ENCODE data around the gene PCDHA1.
"Not testable (repeated sequence)": the region's sequence is repeated elsewhere in the genome, so short reads cannot be mapped to it uniquely, and the experiment has no call there.

The PCDHA1 gene

DNA sequence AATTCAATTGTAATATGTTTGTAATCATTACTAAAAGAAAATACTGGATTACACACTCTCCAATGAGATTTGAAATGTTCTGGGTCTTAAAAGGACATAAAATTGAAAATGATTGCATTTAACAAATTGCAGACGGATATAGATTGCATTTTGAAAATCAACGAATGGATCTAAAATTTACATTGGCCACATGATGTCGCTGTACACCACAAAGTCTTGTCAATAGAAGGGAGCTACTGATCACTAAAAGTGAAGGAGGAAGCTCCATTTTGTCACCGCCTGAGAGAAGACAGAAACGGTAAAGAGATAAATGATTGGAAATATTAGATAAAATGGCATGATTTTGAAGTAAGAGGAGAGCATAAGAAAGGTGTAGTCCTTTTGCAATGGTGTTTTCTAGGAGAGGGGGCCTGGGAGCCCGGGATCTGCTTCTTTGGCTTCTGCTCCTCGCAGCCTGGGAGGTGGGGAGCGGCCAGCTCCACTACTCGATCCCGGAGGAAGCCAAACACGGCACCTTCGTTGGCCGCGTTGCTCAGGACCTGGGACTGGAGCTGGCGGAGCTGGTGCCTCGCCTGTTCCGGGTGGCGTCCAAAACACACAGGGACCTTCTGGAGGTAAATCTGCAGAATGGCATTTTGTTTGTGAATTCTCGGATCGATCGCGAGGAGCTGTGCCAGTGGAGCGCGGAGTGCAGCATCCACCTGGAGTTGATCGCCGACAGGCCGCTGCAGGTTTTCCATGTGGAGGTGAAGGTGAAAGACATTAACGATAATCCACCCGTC is at the start of gene PCDHA1:
Gene PCDHA1, plus strand, starts transcription at position 236 of the 782 bp plus-strand sequence.
- peaks cover 7% of the 10 kb centered on the region for H3K9me3 ChIP-seq (ENCODE audit: control insufficient read depth, low read length)
- H3K27me3 ChIP-seq (ENCODE audit: control insufficient read depth, insufficient read depth, low read length) = no peaks in the 10 kb centered on the region

DNA sequence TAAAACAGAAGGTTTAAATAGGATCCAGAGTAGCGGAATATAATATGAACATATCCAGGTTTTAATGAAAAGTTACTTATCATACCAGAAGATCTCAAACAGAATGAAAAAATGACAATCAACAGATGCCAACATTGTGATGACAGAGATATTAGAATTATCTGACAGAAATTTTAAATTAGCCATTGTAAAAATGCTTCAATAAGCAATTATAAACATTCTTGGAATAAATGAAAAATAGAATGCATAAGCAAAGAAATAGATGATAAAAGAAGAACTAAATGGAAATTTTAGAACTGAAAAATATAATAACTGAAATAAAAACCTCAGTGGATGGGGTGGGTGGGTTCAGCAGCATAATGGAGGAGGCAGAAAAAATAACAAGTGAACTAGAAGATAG is 48.5 kb upstream of the PCDHA1 start:
- H3K36me3 ChIP-seq (ENCODE audit: control insufficient read depth, insufficient read depth, low read length) = no peaks in the 10 kb centered on the region
- no peak overlapping the region for H3K9ac ChIP-seq (ENCODE audit: low read length)
- H3K4me3 ChIP-seq (ENCODE audit: low read length) = no peak overlapping the region
- no peaks in the 10 kb centered on the region for H3K4me1 ChIP-seq (ENCODE audit: control insufficient read depth, insufficient read depth, low read length)
- H3K9me3 ChIP-seq (ENCODE audit: control insufficient read depth, low read length) = no peaks in the 10 kb centered on the region
- H3K27me3 ChIP-seq (ENCODE audit: control insufficient read depth, insufficient read depth, low read length) = no peaks in the 10 kb centered on the region

More for the DNA sequence above, at the start of gene PCDHA1:
- Histone ChIP-seq H3K4me1 (ENCODE audit: control insufficient read depth, insufficient read depth, low read length) (no peaks in the 10 kb centered on the region), H3K36me3 (ENCODE audit: control insufficient read depth, insufficient read depth, low read length) (no peaks in the 10 kb centered on the region), H3K4me3 (ENCODE audit: low read length) (no peak within 1 kb of the TSS), H3K9ac (ENCODE audit: low read length) (no peak within 1 kb of the TSS)

DNA sequence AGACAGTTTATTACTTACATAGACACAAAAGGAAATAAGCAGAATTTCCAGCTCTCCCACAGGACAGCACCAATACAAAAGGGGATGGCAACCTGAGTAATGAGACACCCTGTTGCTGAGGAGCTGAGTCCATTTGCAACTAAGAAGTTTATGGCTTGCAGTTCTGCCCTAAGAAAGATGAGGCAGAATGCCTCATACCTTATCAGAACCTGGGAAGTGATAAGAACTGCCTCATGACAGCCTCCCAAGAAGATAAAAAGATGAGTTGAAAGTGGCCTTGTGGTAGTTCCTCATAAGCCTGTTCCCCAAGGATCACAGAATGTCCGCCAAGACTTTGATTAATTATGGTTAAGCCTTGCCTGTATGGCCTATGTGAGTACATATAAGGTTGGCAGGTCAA is 44.0 kb upstream of the PCDHA1 start:
- no peak overlapping the region for H3K4me3 ChIP-seq (ENCODE audit: low read length)
- no peaks in the 10 kb centered on the region for H3K36me3 ChIP-seq (ENCODE audit: control insufficient read depth, insufficient read depth, low read length)
- no peaks in the 10 kb centered on the region for H3K27me3 ChIP-seq (ENCODE audit: control insufficient read depth, insufficient read depth, low read length)
- no peaks in the 10 kb centered on the region for H3K4me1 ChIP-seq (ENCODE audit: control insufficient read depth, insufficient read depth, low read length)
- no peak overlapping the region for H3K9ac ChIP-seq (ENCODE audit: low read length)
- H3K9me3 ChIP-seq (ENCODE audit: control insufficient read depth, low read length) = no peaks in the 10 kb centered on the region

DNA sequence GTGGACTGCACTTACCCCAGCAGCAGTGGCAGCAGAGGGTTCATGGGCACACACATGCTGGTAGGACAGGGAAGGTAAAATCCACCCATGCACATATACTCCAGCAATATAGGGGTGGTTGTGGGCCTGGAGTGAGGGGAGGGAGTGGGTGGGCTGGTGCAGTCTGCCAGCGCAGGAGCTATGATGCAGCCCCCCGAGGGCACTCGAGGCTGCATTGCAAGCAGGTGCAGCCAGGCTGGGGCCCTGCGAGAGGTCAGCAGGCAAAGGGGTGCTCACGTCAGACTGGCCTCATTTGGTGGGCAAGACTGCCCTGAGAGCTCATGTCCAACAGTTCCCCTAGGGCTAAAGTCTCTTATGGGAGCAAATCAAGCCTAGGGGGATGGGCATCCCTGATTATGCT is 32.4 kb upstream of the PCDHA1 start:
- H3K9ac ChIP-seq (ENCODE audit: low read length) = no peak overlapping the region
- no peaks in the 10 kb centered on the region for H3K4me1 ChIP-seq (ENCODE audit: control insufficient read depth, insufficient read depth, low read length)
- H3K4me3 ChIP-seq (ENCODE audit: low read length) = no peak overlapping the region
- no peaks in the 10 kb centered on the region for H3K9me3 ChIP-seq (ENCODE audit: control insufficient read depth, low read length)
- no peaks in the 10 kb centered on the region for H3K27me3 ChIP-seq (ENCODE audit: control insufficient read depth, insufficient read depth, low read length)
- no peaks in the 10 kb centered on the region for H3K36me3 ChIP-seq (ENCODE audit: control insufficient read depth, insufficient read depth, low read length)

DNA sequence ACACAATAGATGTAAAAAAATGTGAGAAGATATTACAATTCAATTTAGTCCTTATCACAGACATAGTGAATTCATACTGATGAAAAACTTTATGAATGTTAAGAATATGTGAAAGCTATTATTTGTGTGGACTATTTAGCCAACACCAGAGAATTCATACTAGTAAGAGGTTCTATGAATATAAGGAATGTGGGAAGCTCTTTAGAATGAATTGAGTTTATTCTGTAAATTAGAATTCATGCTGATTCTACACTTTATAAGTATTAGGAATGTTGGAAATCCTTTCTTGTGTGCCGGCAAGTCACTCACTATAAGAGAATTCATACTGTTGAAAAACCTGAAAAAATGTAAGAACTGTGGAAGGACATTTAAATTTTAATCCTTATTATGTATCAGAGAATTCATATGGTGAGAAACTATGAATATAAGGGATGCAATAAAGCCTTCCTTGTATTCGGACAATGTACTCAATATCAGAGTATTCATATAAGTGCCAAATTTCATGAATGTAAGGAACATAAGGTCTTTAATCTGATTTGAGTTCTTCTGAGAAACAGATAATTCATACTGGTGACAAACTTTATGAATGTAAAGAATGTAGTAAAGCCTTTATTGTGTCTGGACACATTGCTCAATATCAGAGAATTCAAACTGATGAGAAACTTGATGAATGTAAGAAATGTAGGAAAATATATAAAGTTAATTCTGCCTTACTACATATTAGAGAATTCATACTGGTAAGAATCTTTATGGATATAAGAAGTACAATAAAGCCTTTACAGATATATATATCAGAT is 21.6 kb upstream of the PCDHA1 start:
- Histone ChIP-seq H3K27me3 (ENCODE audit: control insufficient read depth, insufficient read depth, low read length) (no peaks in the 10 kb centered on the region), H3K4me1 (ENCODE audit: control insufficient read depth, insufficient read depth, low read length) (no peaks in the 10 kb centered on the region), H3K9me3 (ENCODE audit: control insufficient read depth, low read length) (peaks cover 4% of the 10 kb centered on the region), H3K4me3 (ENCODE audit: low read length) (no peak overlapping the region), H3K36me3 (ENCODE audit: control insufficient read depth, insufficient read depth, low read length) (no peaks in the 10 kb centered on the region), H3K9ac (ENCODE audit: low read length) (no peak overlapping the region)

DNA sequence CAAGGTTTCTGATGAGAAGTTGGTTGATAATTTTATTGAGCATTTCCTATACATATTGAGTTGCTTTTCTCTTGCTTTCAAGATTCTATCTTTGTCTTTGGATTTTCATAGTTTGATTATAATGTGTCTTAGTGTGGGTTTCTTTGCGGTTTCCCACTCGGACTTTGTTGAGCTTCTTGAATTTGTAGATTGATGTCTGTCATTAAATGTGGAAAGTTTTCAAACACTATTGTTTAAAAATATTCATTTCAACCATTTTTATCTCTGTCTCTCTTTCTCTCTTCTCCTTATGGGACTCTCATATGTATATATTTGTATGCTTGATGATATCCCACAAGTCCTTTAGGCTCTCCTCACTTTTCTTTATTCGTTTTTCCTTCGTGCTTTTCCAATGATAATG is 18.5 kb upstream of the PCDHA1 start:
- Histone ChIP-seq H3K4me3 (ENCODE audit: low read length) (no peak overlapping the region), H3K9ac (ENCODE audit: low read length) (no peak overlapping the region), H3K27me3 (ENCODE audit: control insufficient read depth, insufficient read depth, low read length) (no peaks in the 10 kb centered on the region), H3K4me1 (ENCODE audit: control insufficient read depth, insufficient read depth, low read length) (no peaks in the 10 kb centered on the region), H3K9me3 (ENCODE audit: control insufficient read depth, low read length) (peaks cover 4% of the 10 kb centered on the region), H3K36me3 (ENCODE audit: control insufficient read depth, insufficient read depth, low read length) (no peaks in the 10 kb centered on the region)

DNA sequence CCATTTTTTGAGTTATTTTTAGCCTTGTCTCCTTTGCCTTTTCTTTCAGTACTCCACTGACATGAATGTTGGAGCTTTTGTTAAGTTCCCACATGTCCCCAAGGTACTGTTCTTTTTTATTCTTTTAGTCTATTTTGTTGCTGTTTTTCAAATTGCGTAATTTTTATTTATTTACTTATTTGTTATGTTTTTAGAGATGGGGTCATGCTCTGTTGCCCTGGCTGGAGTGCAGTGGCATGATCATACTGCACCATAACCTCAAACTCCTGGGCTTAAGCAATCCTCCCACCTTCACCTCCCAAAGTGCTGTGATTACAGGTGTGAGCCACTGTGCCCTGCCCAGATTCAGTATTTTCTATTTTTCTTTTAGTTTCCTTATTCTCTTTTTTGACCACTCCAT is 5.4 kb upstream of the PCDHA1 start:
- Histone ChIP-seq H3K4me1 (ENCODE audit: control insufficient read depth, insufficient read depth, low read length) (no peaks in the 10 kb centered on the region), H3K9ac (ENCODE audit: low read length) (no peak overlapping the region), H3K4me3 (ENCODE audit: low read length) (no peak overlapping the region), H3K27me3 (ENCODE audit: control insufficient read depth, insufficient read depth, low read length) (no peaks in the 10 kb centered on the region), H3K9me3 (ENCODE audit: control insufficient read depth, low read length) (peaks cover 7% of the 10 kb centered on the region), H3K36me3 (ENCODE audit: control insufficient read depth, insufficient read depth, low read length) (no peaks in the 10 kb centered on the region)

DNA sequence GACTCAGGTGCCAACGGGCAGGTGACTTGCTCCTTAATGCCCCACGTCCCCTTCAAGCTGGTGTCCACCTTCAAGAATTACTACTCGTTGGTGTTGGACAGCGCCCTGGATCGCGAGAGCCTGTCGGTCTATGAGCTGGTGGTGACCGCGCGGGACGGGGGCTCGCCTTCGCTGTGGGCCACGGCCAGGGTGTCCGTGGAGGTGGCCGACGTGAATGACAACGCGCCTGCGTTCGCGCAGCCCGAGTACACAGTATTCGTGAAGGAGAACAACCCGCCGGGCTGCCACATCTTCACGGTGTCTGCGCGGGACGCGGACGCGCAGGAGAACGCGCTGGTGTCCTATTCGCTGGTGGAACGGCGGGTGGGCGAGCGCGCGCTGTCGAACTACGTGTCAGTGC is 1.5 kb downstream of the PCDHA1 start:
- not testable (repeated sequence) for H3K9me3 ChIP-seq (ENCODE audit: control insufficient read depth, low read length); H3K27me3 ChIP-seq (ENCODE audit: control insufficient read depth, insufficient read depth, low read length); H3K36me3 ChIP-seq (ENCODE audit: control insufficient read depth, insufficient read depth, low read length); H3K4me3 ChIP-seq (ENCODE audit: low read length); H3K4me1 ChIP-seq (ENCODE audit: control insufficient read depth, insufficient read depth, low read length); H3K9ac ChIP-seq (ENCODE audit: low read length)

DNA sequence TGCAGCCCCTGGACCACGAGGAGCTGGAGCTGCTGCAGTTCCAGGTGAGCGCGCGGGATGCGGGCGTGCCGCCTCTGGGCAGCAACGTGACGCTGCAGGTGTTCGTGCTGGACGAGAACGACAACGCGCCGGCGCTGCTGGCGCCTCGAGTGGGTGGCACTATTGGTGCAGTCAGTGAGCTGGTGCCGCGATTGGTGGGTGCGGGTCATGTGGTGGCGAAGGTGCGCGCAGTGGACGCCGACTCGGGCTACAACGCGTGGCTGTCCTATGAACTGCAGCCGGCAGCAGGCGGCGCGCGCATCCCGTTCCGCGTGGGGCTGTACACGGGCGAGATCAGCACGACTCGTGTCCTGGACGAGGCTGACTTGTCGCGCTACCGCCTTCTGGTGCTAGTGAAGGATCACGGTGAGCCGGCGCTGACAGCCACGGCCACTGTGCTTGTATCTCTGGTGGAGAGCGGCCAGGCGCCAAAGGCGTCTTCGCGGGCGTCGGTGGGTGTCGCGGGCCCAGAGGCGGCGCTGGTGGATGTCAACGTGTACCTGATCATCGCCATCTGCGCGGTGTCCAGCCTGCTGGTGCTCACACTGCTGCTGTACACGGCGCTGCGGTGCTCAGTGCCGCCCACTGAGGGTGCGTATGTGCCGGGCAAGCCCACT is 2.0 kb downstream of the PCDHA1 start:
- H3K4me1 ChIP-seq (ENCODE audit: control insufficient read depth, insufficient read depth, low read length); H3K27me3 ChIP-seq (ENCODE audit: control insufficient read depth, insufficient read depth, low read length); H3K9me3 ChIP-seq (ENCODE audit: control insufficient read depth, low read length); H3K36me3 ChIP-seq (ENCODE audit: control insufficient read depth, insufficient read depth, low read length); H3K9ac ChIP-seq (ENCODE audit: low read length); H3K4me3 ChIP-seq (ENCODE audit: low read length): not testable (repeated sequence)

DNA sequence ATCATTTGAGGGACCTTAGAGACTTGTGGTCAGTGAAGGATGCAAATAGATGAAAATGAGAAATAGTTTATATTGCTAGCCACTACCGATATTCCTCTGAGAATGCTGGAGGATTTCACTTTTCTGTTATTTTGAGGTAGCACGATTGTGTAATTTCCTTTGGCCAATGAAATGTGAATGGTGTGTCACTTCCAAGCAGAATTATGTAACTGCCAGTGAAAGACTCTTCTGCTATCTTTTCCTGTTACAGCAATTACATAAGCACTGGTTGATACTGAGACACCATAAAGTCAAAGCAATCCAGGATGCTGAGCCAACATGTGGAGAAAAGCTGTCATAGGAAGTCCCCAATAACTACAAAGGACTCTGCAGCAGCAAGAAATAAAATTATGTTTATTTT is 5.1 kb downstream of the PCDHA1 start:
- H3K36me3 ChIP-seq (ENCODE audit: control insufficient read depth, insufficient read depth, low read length) = no peaks in the 10 kb centered on the region
- no peaks in the 10 kb centered on the region for H3K9me3 ChIP-seq (ENCODE audit: control insufficient read depth, low read length)

DNA sequence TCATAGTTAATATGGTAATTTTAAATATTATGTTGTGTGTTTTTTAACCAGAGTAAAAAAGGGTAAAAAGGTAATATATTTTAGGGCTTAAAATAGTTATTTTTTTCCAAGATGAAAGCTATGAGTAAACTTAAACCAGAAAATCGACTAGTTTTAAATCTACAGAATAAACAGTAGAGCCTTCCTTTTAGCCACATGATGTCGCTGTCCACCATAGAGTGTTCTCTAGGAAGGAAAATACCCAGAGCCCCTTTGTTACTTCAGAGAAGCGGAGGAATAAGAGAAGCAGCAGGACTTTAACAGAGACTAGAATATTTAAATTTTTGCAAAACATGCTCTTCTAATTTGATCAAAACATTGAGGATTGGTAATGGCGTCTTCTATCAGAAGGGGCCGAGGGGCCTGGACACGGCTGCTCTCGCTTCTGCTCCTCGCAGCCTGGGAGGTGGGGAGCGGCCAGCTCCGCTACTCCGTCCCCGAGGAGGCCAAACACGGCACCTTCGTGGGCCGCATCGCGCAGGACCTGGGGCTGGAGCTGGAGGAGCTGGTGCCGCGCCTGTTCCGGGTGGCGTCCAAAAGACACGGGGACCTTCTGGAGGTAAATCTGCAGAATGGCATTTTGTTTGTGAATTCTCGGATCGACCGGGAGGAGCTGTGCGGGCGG is 8.8 kb downstream of the PCDHA1 start, which contains the start of gene PCDHA2:
Gene PCDHA2, plus strand, starts transcription at position 258 of the 664 bp plus-strand sequence.
- Histone ChIP-seq H3K9ac (ENCODE audit: low read length) (no peak within 1 kb of the TSS), H3K9me3 (ENCODE audit: control insufficient read depth, low read length) (no peaks in the 10 kb centered on the region), H3K4me1 (ENCODE audit: control insufficient read depth, insufficient read depth, low read length) (no peaks in the 10 kb centered on the region), H3K27me3 (ENCODE audit: control insufficient read depth, insufficient read depth, low read length) (no peaks in the 10 kb centered on the region), H3K36me3 (ENCODE audit: control insufficient read depth, insufficient read depth, low read length) (no peaks in the 10 kb centered on the region), H3K4me3 (ENCODE audit: low read length) (no peak within 1 kb of the TSS)

More for the DNA sequence above, 5.1 kb downstream of the PCDHA1 start:
- Histone ChIP-seq H3K27me3 (ENCODE audit: control insufficient read depth, insufficient read depth, low read length) (no peaks in the 10 kb centered on the region), H3K4me3 (ENCODE audit: low read length) (no peak overlapping the region), H3K4me1 (ENCODE audit: control insufficient read depth, insufficient read depth, low read length) (no peaks in the 10 kb centered on the region), H3K9ac (ENCODE audit: low read length) (no peak overlapping the region)

DNA sequence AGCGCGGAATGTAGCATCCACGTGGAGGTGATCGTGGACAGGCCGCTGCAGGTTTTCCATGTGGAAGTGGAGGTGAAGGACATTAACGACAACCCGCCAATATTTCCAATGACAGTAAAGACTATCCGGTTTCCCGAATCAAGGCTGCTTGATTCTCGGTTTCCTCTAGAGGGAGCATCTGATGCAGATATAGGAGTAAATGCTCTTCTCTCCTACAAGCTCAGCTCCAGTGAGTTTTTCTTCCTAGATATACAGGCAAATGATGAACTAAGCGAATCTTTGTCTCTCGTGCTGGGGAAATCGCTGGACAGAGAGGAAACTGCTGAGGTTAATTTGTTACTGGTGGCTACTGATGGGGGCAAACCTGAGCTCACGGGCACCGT is 9.3 kb downstream of the PCDHA1 start:
- Histone ChIP-seq H3K9me3 (ENCODE audit: control insufficient read depth, low read length) (no peaks in the 10 kb centered on the region), H3K27me3 (ENCODE audit: control insufficient read depth, insufficient read depth, low read length) (no peaks in the 10 kb centered on the region), H3K4me3 (ENCODE audit: low read length) (no peak overlapping the region), H3K9ac (ENCODE audit: low read length) (no peak overlapping the region), H3K4me1 (ENCODE audit: control insufficient read depth, insufficient read depth, low read length) (no peaks in the 10 kb centered on the region), H3K36me3 (ENCODE audit: control insufficient read depth, insufficient read depth, low read length) (no peaks in the 10 kb centered on the region)

Data from mucosa of stomach (tissue), 1 donor.